DOHH2 (cell line): Measurements from ENCODE around the gene KCNK17.

ENCODE experiments used
- H3F3A ChIP-seq: fragments of 200-600 bp; sonication (generic), shearing (Covaris generic); 2 replicates; pipeline ENCODE4 v1.6.0; 2016; ENCODE audit warnings: antibody characterized with exemption, mild to moderate bottlenecking; ENCODE audit not compliant: control insufficient read depth, insufficient read depth
- H3K27ac ChIP-seq: fragments of 200-600 bp; sonication (generic); 2 replicates; pipeline ENCODE4 v1.5.1; 2014; ENCODE audit warnings: low read depth, mild to moderate bottlenecking, low read length, moderate library complexity
- H3K27me3 ChIP-seq: fragments of 200-600 bp; sonication (generic); 2 replicates; pipeline ENCODE4 v1.6.1; 2014; ENCODE audit warnings: mild to moderate bottlenecking, low read length, mixed read lengths; ENCODE audit not compliant: control insufficient read depth
- H3K36me3 ChIP-seq: fragments of 200-600 bp; sonication (generic); 2 replicates; pipeline ENCODE4 v1.6.1; 2014; ENCODE audit warnings: mild to moderate bottlenecking, low read length, moderate library complexity, mixed read lengths; ENCODE audit not compliant: control insufficient read depth
- H3K4me1 ChIP-seq: fragments of 200-600 bp; sonication (generic); 2 replicates; pipeline ENCODE4 v1.6.1; 2014; ENCODE audit warnings: mild to moderate bottlenecking, low read length, mixed read lengths; ENCODE audit not compliant: control insufficient read depth
- H3K4me2 ChIP-seq: fragments of 200-600 bp; sonication (generic); 2 replicates; pipeline ENCODE4 v1.6.0; 2014; ENCODE audit warnings: mild to moderate bottlenecking, low read length, moderate library complexity
- H3K4me3 ChIP-seq: fragments of 200-600 bp; sonication (generic); 2 replicates; pipeline ENCODE4 v1.5.1; 2014; ENCODE audit warnings: mild to moderate bottlenecking, low read length, mixed read lengths
- H3K79me2 ChIP-seq: fragments of 200-600 bp; sonication (generic); 2 replicates; pipeline ENCODE4 v1.6.1; 2014; ENCODE audit warnings: mild to moderate bottlenecking, low read length, mixed read lengths; ENCODE audit not compliant: control insufficient read depth
- H3K9me2 ChIP-seq: fragments of 200-600 bp; sonication (generic); replicated peaks from 2 replicates; pipeline ENCODE4 v1.6.1; 2014; ENCODE audit warnings: mild to moderate bottlenecking, low read length, mixed read lengths; ENCODE audit not compliant: control insufficient read depth
- H3K9me3 ChIP-seq: fragments of 200-600 bp; sonication (generic); 2 replicates; pipeline ENCODE4 v1.6.1; 2014; ENCODE audit warnings: antibody characterized with exemption, low read length, mixed read lengths; ENCODE audit not compliant: control insufficient read depth, insufficient read depth
- H4K20me1 ChIP-seq: fragments of 200-600 bp; sonication (generic); 2 replicates; pipeline ENCODE4 v1.6.0; 2014; ENCODE audit warnings: low read depth, mild to moderate bottlenecking, antibody characterized with exemption, low read length, moderate library complexity; ENCODE audit not compliant: control insufficient read depth, insufficient read depth
- CTCF ChIP-seq: fragments of 200-600 bp; sonication (generic); IDR thresholded peaks from one replicate; pipeline ENCODE4 v1.5.1; 2014; ENCODE audit warnings: antibody characterized with exemption, mild to moderate bottlenecking, low read depth, low read length; ENCODE audit not compliant: poor library complexity, severe bottlenecking
- EZH2phosphoT487 ChIP-seq: fragments of 200-600 bp; sonication (generic); IDR thresholded peaks from 2 replicates; pipeline ENCODE4 v1.6.1; 2017; ENCODE audit warnings: borderline replicate concordance, mild to moderate bottlenecking, antibody characterized with exemption, low read length, moderate library complexity, mixed read lengths

Gene KCNK17

DNA sequence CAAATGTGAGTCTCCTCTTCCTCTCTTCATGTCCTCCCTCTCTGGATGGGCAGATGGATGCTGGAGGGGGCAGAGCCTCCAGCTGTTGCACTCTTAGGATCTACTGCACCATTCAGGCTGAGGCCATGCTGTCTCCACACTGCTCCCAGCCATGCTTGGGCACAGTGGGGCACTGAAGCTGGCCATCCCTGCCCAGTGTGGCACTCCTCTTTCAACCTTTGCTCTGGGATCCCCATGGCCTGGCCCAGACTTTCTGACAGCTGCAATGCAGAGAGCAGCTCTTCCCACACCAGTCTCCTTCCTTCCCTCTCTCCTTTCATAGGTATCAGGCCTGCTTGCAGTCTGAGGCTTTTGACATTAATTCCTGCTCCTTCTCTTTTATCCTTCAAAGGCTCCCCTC is 9.3 kb downstream of the KCNK17 start:
- Histone ChIP-seq H3F3A (no peaks in the 10 kb centered on the region), H3K9me3 (no peaks in the 10 kb centered on the region), H3K4me3 (no peak overlapping the region), H3K36me3 (no peaks in the 10 kb centered on the region), H3K9me2 (no peaks in the 10 kb centered on the region), H3K4me1 (peaks cover 4% of the 10 kb centered on the region), H3K27me3 (no peaks in the 10 kb centered on the region), H3K79me2 (no peaks in the 10 kb centered on the region), H3K4me2 (no peak overlapping the region), H4K20me1 (no peaks in the 10 kb centered on the region), H3K27ac (no peak overlapping the region)
- TF ChIP-seq CTCF (no peak), EZH2phosphoT487 (no peak)

- no peaks in the 10 kb centered on the region for H3K27me3 ChIP-seq
- H3K27ac ChIP-seq = no peak overlapping the region
- no peaks in the 10 kb centered on the region for H4K20me1 ChIP-seq
- no peaks in the 10 kb centered on the region for H3K36me3 ChIP-seq
- H3K79me2 ChIP-seq = no peaks in the 10 kb centered on the region
- no peaks in the 10 kb centered on the region for H3F3A ChIP-seq
- peaks cover 4% of the 10 kb centered on the region for H3K4me1 ChIP-seq
- H3K9me2 ChIP-seq = no peaks in the 10 kb centered on the region
- no peaks in the 10 kb centered on the region for H3K9me3 ChIP-seq
- H3K4me2 ChIP-seq = peak overlapping the region; percentile 63; the same call in 1 of the 2 replicates
- no peak overlapping the region for H3K4me3 ChIP-seq
- TF ChIP-seq CTCF = peak; percentile 25
- no peak for TF ChIP-seq EZH2phosphoT487
Observed at GRCh38 chr6:39303425-39304153, 10.6 kb downstream of the KCNK17 start.

- peak overlapping the region; percentile 63 for H3K4me2 ChIP-seq
- H3K4me3 ChIP-seq = peak overlapping the region; percentile 36; the same call in 1 of the 2 replicates
- no peaks in the 10 kb centered on the region for H3K9me2 ChIP-seq
- TF ChIP-seq EZH2phosphoT487 = no peak
- TF ChIP-seq CTCF = peak; percentile 89
- no peaks in the 10 kb centered on the region for H3K36me3 ChIP-seq
- H3K79me2 ChIP-seq = no peaks in the 10 kb centered on the region
- H3K4me1 ChIP-seq = peaks cover 4% of the 10 kb centered on the region
- H3F3A ChIP-seq = no peaks in the 10 kb centered on the region
- H4K20me1 ChIP-seq = no peaks in the 10 kb centered on the region
- no peak overlapping the region for H3K27ac ChIP-seq
- H3K9me3 ChIP-seq = no peaks in the 10 kb centered on the region
- no peaks in the 10 kb centered on the region for H3K27me3 ChIP-seq
Observed at GRCh38 chr6:39302669-39303424, 11.4 kb downstream of the KCNK17 start.
